Endothelial cell of hepatic sinusoid (primary cell): ENCODE data around the gene GPS1.

Experiments used
- in situ Hi-C: cut with HindIII; loops from 2 replicates; pipeline ENCODE4 v1.10.0; 2017; ENCODE audit warnings: low sequenced_read_pairs

Gene GPS1

DNA sequence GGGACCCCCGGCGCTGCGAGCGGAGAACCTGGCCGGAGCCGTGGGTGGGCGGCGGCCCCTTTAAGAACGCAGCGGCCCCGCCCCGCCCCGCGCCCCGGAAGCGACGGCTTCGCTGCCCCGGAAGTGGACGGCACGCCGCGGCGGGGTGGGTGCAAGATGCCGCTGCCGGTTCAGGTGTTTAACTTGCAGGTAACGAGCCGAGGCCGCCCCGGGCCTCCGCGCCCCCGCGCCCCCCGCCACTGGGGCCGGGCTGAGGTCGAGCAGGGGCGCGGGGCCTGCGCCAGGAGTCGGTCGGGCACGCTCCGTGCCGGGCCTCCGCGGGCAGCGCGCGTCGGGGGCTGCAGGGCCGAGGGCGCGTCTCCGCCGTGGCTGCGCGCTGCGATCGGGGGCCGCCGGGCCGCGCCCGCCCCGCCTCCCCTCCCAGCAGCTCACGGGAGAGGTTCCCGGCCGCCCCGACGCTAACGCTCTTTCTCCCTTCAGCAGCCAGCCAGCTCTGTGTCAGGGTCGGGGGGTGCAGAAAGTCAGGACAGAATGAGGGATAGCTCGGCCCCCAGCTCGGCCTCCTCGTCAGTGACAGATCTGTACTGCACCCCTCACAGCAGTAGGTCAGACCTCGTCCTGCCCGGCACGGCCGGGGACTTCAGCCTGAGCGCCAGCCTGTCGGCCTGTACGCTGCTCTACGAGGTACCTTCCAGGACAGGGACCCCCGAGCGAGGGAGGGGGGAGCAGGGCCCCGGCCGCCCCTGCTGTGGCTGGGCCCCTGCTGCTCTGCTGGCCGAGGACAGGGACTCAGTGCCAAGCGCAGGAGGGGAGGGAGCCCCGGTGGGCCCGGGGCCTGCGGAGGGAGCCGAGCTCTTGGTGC lies at the start of gene GPS1, which contains the start of gene RFNG:
TSS of gene GPS1 (plus strand) at position 123 of the 862 bp plus-strand sequence. CDS start at position 157, 34 bp downstream.
TSS of gene RFNG (minus strand) at position 36 of the 862 bp plus-strand sequence. CDS start 45 bp downstream, outside the sequence.
- in situ Hi-C loops, result loop anchor here (10.0 kb wide), 2 partner anchors 83 to 153 kb away; no protein-coding TSS in a partner anchor

DNA sequence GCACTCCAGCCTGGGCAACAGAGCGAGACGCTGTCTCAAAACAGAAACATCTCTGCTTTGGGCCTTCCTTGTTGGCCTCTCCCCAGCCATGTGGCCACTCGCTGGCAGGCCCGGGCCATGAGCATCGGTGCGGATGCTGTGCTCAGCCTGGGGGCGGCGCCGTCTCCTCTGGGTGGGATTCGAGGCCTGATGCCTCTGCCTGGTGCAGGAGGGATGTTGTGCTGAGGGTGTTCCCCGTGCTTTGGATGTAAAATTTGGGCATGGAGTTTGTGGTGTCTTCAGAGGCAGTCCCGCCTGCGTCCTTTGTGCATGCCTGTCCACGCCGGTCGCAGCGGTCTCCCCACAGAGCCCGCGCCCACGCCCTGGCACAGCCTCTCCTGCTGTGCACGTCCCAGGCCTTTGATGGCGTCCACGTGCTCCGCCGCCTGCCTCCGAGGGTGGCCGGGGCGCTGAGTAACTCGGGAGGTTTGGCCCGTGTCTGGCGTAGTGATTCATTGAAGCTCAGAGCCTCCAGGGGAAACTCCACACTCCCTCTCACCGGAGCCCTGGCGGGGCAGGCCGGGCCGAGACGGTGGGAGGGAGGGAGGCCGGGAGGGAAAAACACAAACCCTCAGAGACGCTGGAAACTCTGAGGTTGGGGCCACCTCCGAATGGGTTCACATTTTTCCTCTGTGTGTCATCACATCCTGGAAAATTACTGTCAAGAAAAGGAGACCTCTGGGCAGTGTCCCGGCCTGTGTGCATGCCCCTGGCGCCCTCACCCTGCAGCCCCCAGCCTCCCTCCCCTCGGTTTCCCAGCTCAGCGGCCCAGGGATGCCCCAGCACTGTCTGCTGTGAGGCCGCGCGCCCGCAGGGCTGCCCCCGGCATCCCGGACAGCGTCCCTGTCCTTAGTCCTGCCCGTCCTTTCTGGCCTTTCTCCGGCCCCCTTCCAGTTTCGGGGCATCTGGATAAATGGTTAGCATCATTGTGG lies 48.0 kb upstream of the GPS1 start:
- in situ Hi-C loops, result no loop called here

DNA sequence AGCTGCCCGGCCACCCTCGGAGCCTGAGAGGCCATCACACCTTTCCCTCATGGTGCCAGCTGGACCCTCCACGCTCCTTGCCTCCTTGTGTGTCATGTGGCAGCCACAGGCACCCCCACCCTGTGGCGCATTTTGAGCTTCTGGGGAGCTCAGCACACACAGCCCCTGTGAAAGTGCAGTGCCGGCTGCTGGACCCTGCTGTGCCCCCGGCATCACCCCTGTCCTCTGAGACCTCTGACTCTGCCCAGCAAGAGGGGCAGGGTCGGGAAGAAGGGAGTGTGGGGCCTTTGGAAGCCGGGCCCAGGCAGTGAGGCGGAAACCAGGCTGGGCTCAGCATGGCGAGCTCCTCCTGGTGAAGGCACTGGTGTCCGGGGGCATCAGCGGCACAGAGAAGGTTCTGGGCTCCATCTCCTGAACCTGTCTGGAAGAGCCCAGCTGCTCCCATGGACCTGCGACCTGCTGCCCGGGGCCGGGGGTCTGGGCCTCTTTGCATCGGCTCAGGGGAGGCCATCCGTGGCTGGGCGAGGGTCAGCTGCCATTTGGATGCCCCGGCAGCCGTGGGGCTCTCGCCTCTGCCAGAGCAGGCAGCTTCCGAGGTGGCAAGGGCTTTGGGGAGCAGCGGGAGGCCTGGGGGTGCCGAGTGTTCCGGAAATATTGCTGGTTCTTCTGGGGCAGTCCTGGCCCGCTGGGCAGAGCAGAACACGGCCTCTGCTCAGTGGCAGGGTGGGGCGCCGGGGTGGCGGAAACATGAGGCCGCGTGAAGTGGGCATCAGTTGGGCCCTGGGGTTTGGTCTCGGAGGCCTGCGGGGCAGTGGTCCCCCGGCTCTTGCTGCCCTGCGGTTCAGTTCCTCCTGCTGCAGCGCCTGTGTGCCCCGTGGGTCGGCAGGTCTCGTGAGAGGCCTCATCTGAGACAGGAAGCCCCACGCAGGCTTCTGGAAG lies 46.9 kb upstream of the GPS1 start:
- in situ Hi-C loops, result no loop called here

DNA sequence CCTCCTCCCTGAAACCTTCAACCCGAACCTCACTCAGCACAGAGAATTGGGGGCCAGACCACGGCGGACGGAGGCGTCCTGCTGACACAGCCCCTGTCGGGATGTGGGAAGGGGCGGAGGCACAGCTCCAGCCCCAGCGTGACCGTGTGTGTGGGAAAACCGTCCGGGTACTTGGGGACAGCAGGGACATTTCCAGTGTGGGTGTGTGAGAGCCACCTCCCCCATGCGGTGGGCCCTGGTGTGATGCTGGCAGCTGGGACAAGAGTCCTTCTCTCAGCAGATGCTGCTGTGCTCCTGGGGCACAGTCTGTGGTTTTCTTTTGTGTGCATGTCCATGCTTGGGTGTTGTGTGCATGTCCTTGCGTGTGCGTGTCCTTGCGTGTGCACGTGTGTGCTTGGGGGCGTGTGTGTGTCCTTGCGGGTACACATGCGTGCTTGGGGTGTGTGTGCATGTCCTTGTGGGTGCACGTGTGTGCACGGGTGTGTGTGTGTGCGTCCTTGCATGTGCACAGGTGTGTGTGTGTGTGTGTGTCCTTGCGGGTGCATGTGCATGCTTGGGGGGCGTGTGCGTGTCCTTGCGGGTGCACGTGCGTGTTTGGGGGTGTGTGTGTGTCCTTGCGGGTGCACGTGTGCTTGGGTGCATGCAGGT lies 45.9 kb upstream of the GPS1 start:
- in situ Hi-C loops, result no loop called here

DNA sequence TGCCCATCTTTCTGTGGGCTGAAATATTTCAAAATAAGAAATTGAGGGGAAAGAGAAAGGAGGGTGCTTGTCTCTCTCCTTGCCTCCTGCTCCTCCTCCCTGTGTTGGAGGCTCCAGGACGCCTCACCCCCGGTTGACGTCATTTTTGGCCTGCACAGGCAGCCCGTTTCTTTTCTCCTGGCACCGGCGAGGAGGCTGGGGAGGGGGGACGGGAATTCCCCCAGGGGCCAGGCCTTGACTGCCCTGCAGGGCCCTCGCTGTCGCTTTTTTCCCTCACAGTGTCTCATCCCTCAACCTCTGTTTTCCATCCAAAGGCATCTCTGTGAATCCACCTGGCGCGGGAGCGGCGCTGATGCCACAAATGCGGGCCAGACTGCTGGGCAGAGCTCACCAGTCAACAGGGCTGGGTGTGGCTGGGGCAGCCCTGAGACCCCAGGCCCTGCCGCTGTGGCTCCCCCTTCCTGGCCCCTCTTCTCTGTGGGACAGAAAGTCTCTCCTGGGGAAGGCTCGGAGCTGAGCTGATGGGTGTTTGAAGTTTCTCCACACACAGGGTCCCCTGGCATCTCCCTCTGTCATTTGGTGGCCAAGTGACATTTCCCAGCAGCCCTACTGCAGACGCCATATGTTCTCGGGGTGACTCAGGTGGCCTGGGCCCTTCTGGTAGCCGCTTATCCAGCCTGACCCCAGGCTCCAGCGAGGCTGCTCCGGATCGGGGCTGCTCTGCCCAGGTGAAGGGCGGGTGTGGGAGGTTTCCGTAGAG lies 45.0 kb upstream of the GPS1 start:
- in situ Hi-C loops, result no loop called here

DNA sequence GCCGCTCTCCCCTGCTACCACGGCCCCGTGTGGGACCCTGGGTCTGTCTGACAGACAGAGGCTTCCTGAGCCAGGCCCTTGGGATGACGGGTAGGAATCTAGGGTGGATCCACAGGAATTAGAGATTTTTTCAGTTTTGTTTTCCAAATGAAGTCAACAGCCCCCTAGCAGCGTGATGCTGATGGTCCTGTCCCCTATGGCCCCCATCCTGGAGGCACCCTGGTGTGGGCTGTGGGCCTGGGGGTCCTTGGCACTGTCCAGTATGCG lies 44.5 kb upstream of the GPS1 start:
- in situ Hi-C loops, result no loop called here

DNA sequence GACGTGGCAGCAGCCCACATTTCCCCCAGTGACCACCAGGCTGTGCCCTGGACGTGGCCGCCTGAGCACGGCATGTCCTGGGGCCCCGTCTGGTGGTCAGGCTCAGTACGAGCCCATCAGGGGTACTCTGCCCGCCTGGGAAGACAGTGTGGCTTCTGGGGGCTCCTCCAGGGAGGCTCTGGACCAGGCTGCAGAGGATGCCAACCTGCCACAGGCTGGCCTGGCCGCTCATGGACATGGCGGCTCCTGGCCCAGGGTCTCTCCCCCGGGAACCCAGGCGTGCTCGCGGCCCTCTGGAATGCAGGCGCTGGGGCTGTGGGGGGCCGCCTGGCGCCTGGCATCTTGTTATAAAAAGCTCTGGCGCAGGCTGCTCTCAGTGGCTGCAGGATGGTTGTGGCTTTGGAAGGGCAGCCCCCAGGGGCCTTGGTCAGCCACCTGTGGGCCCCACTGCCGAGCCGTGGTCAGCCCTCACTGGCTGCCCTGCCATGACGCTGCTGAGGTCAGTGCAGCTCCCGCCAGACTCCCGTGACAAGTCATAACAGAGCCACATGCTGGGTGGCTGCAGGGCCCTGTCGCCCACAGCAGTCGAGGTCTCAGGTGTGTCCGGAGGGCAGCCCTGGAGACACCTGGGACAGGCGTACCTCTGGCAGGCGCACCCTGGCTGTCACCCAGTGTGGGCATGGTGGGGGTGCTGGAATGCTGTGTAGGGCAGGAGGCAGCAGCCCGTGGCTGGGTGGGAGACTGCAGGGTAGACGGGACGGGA lies 44.0 kb upstream of the GPS1 start:
- in situ Hi-C loops, result no loop called here

DNA sequence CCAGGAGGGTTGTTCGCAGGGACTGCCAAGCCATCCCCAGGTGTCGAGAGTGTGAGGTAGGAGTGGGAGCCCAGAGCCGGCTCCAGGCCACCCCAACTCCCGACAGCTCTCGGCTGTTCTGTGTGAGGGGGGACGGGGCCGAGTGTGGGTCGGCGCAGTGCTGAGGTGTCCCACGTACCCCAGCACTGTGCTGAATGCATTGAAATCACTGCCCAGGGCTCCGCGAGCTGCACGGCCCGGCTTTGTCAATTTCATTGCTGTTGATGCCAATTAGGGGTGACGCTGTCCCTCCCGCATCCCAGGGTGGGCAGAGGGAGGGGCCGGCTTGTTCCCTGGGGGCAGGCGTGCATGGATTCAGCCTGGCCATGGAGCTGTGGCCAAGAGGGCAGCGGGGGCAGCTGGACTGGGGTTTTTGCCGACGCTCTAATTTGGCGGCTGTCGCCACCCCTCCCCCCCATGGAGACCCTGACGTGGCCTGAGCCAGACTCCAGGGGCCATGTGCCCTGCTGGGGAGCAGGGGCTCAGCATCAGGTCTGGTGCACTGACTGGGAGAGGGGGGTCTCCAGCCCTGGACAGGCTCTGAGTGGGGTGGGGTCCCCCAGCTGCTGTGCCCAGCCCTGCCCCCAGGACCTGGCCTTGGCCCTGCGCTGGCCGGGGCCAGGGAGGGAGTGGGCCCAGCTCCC lies 43.3 kb upstream of the GPS1 start:
- in situ Hi-C loops, result no loop called here

DNA sequence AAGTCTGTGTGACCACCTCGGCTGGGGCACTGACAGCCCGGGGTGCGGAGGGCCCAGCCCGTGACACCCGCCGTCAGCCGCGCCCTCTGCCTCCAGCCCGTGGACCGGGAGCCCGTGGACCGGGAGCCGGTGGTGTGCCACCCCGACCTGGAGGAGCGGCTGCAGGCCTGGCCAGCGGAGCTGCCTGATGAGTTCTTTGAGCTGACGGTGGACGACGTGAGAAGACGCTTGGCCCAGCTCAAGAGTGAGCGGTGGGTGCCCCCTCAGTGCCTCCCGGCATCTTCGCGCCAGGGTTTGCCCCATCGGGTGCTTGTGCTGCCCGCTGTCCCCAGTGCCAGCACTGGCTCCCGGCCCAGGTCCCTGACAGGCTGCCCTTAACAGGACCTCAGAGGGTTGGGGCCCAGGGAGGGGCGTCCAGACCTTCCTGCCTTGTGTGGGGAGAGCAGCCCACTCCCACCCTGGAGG lies 42.7 kb upstream of the GPS1 start:
- in situ Hi-C loops, result no loop called here

DNA sequence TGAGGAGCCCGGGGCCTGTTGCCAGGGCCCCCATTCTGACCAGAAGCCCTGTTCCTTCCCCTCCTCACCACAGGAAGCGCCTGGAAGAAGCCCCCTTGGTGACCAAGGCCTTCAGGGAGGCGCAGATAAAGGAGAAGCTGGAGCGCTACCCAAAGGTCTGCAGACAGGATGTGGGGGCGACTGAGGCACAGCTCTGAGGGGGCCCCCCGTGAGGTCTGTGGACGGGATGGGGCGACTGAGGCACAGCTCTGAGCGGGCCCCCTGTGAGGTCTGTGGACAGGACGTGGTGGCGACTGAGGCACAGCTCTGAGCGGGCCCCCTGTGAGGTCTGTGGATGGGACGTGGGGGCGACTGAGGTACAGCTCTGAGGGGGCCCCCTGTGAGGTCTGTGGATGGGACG lies 42.3 kb upstream of the GPS1 start:
- in situ Hi-C loops, result no loop called here

DNA sequence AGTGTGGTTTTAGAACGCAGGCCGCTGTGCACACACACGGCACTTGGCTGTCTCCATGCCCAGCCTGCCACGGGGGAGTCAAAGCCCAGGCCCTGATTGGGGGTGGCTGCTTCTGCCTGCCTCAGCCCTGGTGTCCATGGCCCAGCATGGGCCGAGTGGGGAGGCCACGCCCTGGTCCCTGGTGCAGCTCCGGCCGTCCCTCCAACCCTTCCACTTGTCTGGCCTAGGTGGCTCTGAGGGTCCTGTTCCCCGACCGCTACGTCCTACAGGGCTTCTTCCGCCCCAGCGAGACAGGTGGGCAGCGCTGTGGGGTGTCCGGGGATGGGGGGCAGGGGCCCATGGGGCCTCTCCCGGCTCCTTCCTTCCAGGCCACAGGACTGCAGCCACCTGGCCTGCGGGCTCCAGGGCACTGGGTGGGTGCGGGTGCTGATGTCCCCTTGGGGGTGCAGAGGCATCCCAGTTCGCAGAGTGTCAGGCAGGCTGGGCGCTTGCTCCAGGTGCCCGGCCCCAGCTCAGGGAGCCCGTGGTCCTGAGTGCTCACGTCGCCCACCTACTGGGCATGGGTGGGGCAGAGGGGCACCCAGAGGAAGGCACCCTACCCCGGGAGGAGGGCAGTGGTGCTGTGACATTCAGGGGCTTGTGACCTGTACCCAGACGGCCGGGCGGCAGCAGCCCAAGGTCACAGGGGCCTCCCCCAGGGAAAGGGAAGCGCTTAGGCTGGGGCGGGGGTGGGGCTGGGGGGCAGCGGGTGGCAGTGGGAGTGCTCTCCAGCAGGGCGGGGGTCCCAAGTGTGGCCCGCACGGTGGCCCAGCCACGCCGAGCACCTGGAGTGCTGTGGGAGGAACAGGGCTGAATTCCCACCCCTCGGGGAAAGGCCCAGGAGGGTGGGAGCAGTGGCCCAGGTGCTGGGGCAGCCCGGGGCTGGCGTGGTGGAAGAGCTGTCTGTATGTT lies 40.8 kb upstream of the GPS1 start:
- in situ Hi-C loops, result loop anchor here (10.0 kb wide), 1 partner anchor 404 kb away; the partner anchor contains the start of genes HEXD and OGFOD3

DNA sequence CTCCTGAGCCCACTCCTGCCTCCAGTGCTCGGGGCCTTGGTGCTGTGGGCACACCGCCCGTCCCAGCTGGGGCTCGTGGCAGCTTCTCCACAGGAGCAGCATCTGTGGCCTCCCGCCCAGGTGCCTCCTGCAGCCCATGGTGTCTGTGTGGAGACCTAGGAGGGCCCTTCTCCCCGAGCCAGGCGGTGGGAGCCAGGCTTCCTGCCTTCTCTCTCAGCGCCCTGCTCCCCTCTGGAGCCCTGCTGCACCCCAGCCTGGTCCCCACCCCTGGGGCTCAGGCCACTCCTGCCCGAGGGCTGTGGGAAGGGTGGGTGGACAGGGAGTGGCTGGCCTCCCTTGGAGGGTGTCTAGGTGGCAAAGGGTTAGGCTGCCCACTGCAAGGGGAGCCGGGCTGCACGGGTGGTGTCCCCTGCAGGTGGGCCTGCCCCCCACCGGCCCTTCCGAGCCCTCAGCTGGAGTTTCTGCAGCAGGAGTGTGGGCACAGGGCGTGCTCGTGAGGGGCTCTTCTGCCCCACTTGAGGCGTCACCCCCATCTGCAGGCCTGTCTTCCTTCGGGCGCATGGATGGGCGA lies 40.0 kb upstream of the GPS1 start:
- in situ Hi-C loops, result loop anchor here (10.0 kb wide), 1 partner anchor 403 kb away; the partner anchor contains the start of genes HEXD and OGFOD3

DNA sequence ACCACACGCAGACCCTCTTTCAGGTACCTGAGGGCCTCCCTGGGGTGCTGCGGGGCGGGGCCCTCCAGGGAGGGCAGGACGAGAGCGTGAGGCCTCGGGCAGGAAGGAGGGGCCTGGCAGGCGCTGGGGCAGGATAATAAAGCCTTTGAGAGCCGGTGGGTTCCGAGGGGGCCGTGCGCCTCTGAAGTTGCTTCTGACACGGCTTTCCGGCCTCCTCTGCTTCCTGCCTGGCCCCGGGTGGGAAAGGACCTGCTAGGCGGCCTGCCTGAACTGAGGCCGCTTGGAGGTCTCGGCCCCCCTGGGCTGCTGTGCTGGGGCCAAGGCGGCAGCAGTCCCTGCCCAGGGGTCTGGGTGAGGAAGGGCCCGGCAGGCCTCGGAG lies 39.4 kb upstream of the GPS1 start:
- in situ Hi-C loops, result loop anchor here (10.0 kb wide), 1 partner anchor 403 kb away; the partner anchor contains the start of genes HEXD and OGFOD3

DNA sequence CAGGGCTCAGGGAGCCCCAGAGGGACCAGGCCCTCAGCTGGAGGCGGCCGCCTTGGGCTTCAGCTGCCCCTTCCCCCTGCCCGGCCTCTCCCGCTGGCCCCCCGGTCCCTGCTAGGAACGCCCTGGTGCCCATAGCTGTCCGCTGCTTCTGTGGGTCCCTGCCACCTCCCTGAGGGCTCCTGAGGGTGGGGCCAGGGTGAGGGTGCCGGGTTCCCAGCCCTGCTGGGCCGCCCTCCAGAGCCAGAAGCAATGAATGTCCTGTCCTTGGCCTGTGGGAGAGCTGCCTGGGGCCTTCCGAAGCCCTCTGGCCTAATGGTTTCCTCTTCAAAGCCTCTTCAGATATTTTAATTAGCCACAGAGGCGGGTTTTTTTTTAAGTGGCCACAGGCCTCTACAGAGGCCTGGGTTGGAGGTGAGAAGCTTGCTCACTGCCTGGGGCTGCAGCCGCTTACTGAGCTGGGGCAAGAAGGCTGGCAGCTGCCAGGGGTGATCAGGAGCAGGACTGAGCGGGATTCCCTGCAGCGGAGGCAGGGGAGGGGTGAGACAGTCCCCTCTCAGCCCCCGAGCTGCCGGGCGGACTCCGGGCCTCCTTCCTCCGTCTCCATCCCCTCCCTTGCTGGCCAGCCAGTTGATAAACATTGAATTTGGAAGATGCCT lies 38.9 kb upstream of the GPS1 start:
- in situ Hi-C loops, result loop anchor here (10.0 kb wide), 1 partner anchor 402 kb away; the partner anchor contains the start of genes HEXD and OGFOD3

DNA sequence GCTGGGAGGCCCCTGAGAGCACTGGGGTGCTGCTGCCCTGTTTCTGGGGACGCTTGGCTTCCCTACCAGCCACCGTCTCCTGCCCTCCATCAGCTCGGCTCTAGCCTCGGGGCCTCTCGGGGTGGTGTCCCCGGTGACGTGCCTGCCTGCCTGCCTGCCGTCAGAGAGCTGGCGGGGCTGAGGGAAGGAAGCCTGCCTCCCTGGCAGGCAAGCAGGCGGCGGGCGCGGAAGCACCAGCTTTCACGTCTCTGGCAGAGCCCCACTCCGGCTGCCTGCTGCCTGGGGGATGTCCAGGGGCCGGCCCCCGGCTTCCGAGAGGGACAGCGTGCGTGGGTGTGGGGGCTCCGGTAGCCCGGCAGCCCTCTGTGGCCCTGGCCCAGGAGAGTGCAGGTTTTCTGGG lies 38.4 kb upstream of the GPS1 start:
- in situ Hi-C loops, result loop anchor here (10.0 kb wide), 1 partner anchor 401 kb away; the partner anchor contains the start of genes HEXD and OGFOD3
